Epithelial cell of prostate (primary cell): ENCODE data around the gene KAT6B.
"Not testable (repeated sequence)": the region's sequence is repeated elsewhere in the genome, so short reads cannot be mapped to it uniquely, and the experiment has no call there.

ENCODE experiments used
- DNase-seq: peaks from one replicate; pipeline ENCODE4 v3.0.0-alpha.2; 2011; ENCODE audit warnings: low read depth, low spot score
- H3K27ac ChIP-seq: fragments of 450-650 bp; 2 replicates; pipeline ENCODE4 v1.5.1; 2017; ENCODE audit warnings: mild to moderate bottlenecking

The KAT6B gene

GRCh38 chr10:75050149-75050919 is 223.9 kb downstream of the KAT6B start:
- H3K27ac ChIP-seq, result no peak overlapping the region
- DNase-seq, result no peak

- no peak for DNase-seq
- H3K27ac ChIP-seq, result no peak overlapping the region
Measured at GRCh38 chr10:75051308-75051707, 224.9 kb downstream of the KAT6B start.

- DNase-seq, H3K27ac ChIP-seq: not testable (repeated sequence)
Measured at GRCh38 chr10:75055896-75056406, 229.6 kb downstream of the KAT6B start.

GRCh38 chr10:75057680-75058079 is 231.3 kb downstream of the KAT6B start:
- DNase-seq, result no peak
- H3K27ac ChIP-seq, result no peak overlapping the region

- DNase-seq, result no peak
- no peak overlapping the region for H3K27ac ChIP-seq
Measured at GRCh38 chr10:75058161-75058560, 231.8 kb downstream of the KAT6B start.

GRCh38 chr10:75061709-75062505 is 235.5 kb downstream of the KAT6B start:
- DNase-seq, result no peak
- no peak overlapping the region for H3K27ac ChIP-seq

GRCh38 chr10:75062506-75063299 is 236.3 kb downstream of the KAT6B start:
- no peak overlapping the region for H3K27ac ChIP-seq
- no peak for DNase-seq

GRCh38 chr10:75063461-75064230 is 237.2 kb downstream of the KAT6B start:
- DNase-seq, result no peak
- no peak overlapping the region for H3K27ac ChIP-seq

GRCh38 chr10:75065076-75065475 is 238.7 kb downstream of the KAT6B start:
- DNase-seq, result no peak

GRCh38 chr10:75066271-75066670 is 239.9 kb downstream of the KAT6B start:
- DNase-seq, result no peak
- H3K27ac ChIP-seq, result no peak overlapping the region

More at GRCh38 chr10:75065076-75065475, 238.7 kb downstream of the KAT6B start:
- H3K27ac ChIP-seq, result no peak overlapping the region

GRCh38 chr10:75067272-75067671 is 240.9 kb downstream of the KAT6B start:
- no peak for DNase-seq
- no peak overlapping the region for H3K27ac ChIP-seq

- no peak for DNase-seq
- H3K27ac ChIP-seq, result no peak overlapping the region
Measured at GRCh38 chr10:75068523-75068922, 242.1 kb downstream of the KAT6B start.

- no peak overlapping the region for H3K27ac ChIP-seq
- DNase-seq, result no peak
Measured at GRCh38 chr10:75070476-75070875, 244.1 kb downstream of the KAT6B start.

GRCh38 chr10:75070961-75071428 is 244.6 kb downstream of the KAT6B start:
- H3K27ac ChIP-seq, result no peak overlapping the region
- DNase-seq, result no peak

GRCh38 chr10:75071756-75072155 is 245.4 kb downstream of the KAT6B start:
- no peak overlapping the region for H3K27ac ChIP-seq
- DNase-seq, result no peak

- H3K27ac ChIP-seq, result no peak overlapping the region
- DNase-seq, result no peak
Measured at GRCh38 chr10:75072727-75073126, 246.3 kb downstream of the KAT6B start.

GRCh38 chr10:75073442-75073841 is 247.0 kb downstream of the KAT6B start:
- no peak for DNase-seq
- no peak overlapping the region for H3K27ac ChIP-seq

GRCh38 chr10:75074711-75075445 is 248.5 kb downstream of the KAT6B start:
- no peak for DNase-seq
- no peak overlapping the region for H3K27ac ChIP-seq

GRCh38 chr10:75076348-75076747 is 249.9 kb downstream of the KAT6B start:
- H3K27ac ChIP-seq, result no peak overlapping the region
- DNase-seq, result no peak
